ENCODE data around the gene CABLES1. TPM values are rescaled to one million over a fixed set of nuclear protein-coding genes. Genes with fewer than 3 reads are reported as not detected.

The CABLES1 gene
- total RNA-seq, 1 donor, result 18.3 TPM

GRCh38 chr18:23189768-23190661 is 54.7 kb downstream of the CABLES1 start:
- no peak for DNase-seq (ENCODE audit: low read depth in 2 of 3, low spot score in 2 of 3)

GRCh38 chr18:23191232-23191631 is 55.9 kb downstream of the CABLES1 start:
- DNase-seq (ENCODE audit: low read depth in 2 of 3, low spot score in 2 of 3), result no peak

- no peak for DNase-seq (ENCODE audit: low read depth in 2 of 3, low spot score in 2 of 3)
Measured at GRCh38 chr18:23193742-23194141, 58.5 kb downstream of the CABLES1 start.

DNA sequence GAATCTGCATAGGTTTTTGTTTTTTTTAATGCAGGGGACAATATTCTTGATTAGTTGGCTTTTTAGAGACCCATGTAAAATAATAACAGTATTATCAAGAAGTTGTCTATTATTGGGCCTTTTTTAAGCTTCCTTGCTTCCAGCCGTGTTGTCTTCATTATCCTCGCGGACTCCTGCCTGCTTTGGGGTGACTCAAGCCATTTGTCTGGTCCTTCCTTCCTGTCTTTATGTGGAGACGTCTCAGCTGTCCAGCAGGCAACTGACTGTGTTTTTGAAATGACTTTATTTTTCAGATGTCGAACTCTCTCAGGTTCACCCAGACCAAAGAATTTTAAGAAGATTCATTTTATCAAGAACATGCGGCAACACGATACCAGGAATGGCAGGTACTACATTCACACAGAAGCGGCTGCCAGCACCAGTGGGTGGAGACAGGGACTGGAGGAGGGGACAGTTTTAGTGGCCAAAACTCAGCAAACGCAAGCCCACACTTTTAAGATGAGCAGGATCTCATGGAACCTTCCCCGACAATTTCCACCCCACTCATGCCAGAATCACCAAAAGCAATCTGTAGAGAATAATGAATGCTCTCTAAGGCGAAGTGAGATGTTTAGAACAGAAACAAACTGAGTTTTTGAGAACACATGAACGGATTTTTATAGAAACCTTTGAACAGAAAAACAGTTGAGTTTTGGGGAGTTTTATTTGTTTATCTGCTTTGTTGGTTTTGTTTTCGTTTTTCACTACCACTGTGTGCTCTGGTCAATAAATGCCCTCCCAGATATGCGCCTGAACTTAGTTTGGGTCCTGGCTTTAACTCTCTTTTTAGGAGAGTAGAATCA is 59.1 kb downstream of the CABLES1 start:
- no peak for DNase-seq (ENCODE audit: low read depth in 2 of 3, low spot score in 2 of 3)

DNA sequence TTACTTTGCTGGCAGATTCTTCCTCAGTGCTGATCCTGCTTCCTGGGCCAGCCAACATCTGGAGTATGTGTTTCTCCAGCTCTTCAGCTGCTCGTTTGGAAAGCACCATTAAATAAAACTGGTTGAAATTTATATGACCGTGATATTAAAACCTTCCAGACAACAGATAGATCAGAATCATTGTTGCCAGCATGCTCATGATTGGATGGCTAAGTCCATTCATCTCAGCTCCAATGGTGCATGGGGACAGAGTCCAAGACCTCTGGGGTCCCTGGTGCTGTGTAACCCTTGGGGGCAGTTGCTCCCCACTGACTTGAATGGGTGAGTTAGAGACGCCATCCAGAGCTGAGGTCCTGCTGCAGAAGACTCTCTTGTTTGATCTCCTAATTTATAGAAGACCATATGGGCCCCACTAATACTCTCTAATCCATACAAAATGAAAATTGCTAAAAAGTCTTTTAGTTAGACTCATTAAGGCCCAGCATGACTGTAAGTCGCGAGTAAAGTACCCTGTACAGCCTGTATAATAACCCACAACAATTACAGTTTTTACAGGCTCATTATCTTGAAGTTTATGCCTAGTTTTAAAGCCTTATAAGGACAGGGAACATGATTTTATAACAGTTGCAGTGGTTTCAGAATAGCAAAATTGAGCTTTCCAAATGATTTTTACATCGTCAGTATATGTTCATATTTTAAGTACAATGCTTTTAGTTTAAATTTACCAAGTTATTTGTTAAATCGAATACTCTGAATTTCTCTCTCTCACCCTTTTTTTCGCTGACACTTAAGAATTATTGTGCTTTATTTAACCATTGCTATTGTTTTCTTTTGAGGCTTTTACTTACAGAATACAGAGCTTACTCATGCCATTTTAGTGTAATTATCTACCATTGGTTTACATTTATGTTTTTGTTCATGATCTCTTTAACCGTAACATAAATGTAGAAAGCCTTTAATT is 60.0 kb downstream of the CABLES1 start:
- DNase-seq (ENCODE audit: low read depth in 2 of 3, low spot score in 2 of 3), result no peak

DNA sequence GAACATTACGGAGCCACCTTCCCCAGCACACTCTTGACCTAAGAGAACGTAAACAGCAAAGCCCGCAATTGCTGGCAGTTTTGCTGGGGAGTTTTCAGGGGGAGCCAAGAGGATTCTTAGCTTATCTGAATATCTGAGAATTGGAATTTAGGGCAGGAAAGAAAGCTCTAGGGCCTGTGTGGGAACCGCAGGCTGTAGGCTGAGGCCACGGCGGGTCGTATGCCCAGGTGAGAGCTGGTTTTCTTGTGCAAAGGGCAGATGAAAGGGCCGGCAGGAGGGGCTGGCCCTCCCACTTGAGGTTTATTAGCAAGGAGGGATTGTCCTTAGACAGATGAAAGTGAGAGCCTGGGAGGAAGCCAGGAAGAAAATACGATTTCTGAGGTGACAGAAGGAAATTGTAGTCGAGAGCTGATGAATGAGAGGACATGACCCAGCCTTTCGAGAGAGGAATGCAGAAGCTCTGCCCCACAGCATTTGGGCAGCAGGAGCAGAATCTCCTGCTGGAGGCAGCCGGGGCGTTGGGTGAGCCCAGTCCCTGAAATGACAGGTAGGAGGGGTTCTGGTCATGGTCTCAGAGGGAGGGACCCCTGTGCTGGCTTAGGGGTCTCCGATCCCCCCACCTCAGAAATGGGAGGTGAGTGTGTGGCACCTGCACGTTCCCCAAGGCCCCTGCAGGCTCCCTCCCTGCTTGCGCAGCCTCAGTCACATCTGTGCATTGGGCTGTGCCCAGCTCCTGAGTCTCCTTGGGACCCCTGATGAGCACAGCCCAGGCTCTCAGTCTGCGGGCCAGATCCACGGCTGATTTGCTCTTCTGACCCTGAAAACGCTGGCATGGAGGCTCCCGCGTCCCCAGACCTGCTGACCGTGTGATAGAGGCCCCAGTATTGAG is 61.1 kb downstream of the CABLES1 start:
- no peak for DNase-seq (ENCODE audit: low read depth in 2 of 3, low spot score in 2 of 3)

GRCh38 chr18:23198217-23198845 is 63.0 kb downstream of the CABLES1 start:
- DNase-seq (ENCODE audit: low read depth in 2 of 3, low spot score in 2 of 3), result no peak

DNA sequence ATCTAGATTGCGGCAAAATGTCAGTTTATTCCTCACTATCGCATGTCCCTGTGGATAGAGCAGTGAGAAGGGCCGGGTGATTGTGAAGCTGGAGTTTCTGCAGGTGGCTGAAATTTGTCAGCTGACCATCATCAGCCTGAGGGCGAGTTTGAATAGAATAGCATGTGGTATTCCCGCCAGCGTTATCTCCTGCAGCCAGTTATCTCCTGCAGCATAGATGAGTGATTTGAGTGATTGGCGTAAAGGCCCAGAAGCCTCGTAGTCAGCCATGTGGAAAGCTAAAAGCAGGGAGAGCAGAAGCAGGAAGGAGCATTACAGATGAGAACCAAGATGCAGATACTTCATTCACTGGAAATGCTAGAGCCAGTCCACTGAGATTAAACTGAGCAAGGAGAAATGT is 65.5 kb downstream of the CABLES1 start:
- no peak for DNase-seq (ENCODE audit: low read depth in 2 of 3, low spot score in 2 of 3)

GRCh38 chr18:23201741-23202140 is 66.5 kb downstream of the CABLES1 start:
- DNase-seq (ENCODE audit: low read depth in 2 of 3, low spot score in 2 of 3), result no peak

- no peak for DNase-seq (ENCODE audit: low read depth in 2 of 3, low spot score in 2 of 3)
Measured at GRCh38 chr18:23203891-23204432, 68.7 kb downstream of the CABLES1 start.

DNA sequence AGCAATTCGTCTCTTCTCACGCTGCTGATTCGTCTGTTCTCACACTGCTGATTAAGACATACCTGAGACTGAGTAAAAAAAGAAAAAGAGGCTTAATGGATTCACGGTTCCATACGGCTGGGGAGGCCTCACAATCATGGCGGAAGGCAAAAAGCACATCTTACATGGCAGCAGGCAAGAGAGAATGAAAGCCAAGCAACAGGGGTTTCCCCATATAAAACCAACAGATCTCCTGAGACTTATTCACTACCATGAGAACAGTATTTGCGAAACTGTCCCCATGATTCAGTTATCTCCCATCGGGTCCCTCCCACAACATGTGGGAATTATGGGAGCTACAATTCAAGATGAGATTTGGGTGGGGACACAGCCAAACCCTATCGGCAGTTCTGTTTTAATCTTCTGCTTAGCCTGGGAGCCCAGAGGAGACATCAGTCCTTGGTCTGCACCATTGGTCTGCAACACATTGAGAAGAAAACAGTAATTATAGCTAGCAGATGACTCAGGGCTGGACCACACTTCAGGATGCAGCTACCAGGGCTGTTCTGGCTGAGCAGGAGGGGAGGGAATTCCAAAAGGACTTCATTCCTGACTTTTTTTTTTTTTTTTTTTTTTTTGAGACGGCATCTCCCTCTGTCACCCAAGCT is 69.4 kb downstream of the CABLES1 start:
- DNase-seq (ENCODE audit: low read depth in 2 of 3, low spot score in 2 of 3), result no peak

- no peak for DNase-seq (ENCODE audit: low read depth in 2 of 3, low spot score in 2 of 3)
Measured at GRCh38 chr18:23205980-23206379, 70.7 kb downstream of the CABLES1 start.

GRCh38 chr18:23207191-23207955 is 72.1 kb downstream of the CABLES1 start:
- DNase-seq (ENCODE audit: low read depth in 2 of 3, low spot score in 2 of 3), result peak in 1 of 3 donors; percentile 28

DNA sequence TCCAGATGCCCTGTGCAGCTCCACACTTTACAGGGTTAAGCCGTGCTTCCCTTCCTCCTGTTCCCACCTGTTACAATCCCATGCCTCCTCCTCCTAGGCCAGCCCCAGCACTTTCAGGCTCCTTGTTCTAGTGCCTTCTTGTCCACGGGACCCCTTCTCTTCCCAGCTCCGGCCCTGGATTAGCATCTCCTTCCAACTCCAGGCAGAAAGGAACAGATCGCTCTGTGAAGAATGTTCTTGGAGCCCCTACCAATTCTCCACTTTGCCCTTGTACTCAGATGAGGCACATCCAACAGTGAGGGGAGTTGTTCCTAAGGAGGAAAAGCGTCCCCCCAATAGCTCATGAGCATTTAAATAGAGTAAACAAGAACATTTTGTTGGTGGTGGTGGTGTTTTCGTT is 72.7 kb downstream of the CABLES1 start:
- DNase-seq (ENCODE audit: low read depth in 2 of 3, low spot score in 2 of 3), result no peak

DNA sequence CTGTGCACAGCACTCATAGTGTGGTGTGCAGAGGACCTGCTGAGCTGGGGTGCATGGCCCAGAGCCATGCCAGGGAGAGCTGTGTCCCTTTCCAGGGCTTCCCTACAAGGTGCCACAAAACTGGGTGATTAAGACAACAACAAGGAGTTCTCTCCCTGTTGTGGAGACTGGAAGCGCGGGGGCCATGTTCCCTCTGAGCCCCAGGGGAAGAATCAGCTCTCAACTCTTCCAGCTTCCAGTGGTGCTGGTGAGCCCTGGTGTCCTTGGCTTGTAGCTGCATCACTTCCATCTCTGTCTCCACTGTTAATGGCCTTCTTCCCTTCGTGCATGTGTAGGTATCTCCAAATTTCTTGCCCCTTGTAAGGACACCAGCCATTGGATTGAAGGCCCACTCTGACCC is 73.3 kb downstream of the CABLES1 start:
- no peak for DNase-seq (ENCODE audit: low read depth in 2 of 3, low spot score in 2 of 3)

- no peak for DNase-seq (ENCODE audit: low read depth in 2 of 3, low spot score in 2 of 3)
Measured at GRCh38 chr18:23209031-23209430, 73.7 kb downstream of the CABLES1 start.

DNA sequence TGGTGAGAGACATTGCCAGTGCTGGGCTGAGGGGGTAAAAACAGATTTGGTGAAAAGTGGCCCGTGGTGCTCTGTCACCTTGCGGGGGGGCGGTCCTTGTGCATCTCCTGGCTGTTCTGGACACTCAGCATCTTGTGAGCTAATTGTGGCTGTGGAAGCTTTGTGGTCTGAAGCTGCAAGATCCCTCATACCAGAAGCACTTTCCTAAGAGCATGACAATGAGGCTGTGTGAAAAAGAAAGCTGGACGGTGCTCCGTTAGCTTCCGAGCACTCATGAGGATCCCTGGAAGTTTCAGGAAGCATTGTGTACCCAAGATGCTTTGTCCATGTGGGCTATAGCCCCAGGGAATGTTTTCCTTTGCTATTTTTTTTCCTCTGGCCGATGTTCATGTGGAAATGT is 74.5 kb downstream of the CABLES1 start:
- no peak for DNase-seq (ENCODE audit: low read depth in 2 of 3, low spot score in 2 of 3)

- no peak for DNase-seq (ENCODE audit: low read depth in 2 of 3, low spot score in 2 of 3)
Measured at GRCh38 chr18:23210526-23210925, 75.2 kb downstream of the CABLES1 start.
